Pulmonary artery endothelial cell (primary cell): ENCODE measurements around the gene UBR4. TPM values are rescaled to one million over a fixed set of nuclear protein-coding genes. Genes with fewer than 3 reads are reported as not detected.
A peak's percentile ranks its signal among the peaks of the same experiment; 100 is the strongest.

Experiments
- DNase-seq: peaks from one replicate; pipeline ENCODE4 v3.0.0-alpha.2; 2011; ENCODE audit warnings: low read depth, low spot score
- total RNA-seq: library from RNA; depleted of rRNA; stranded (reverse); fragments of >200 nt; gene quantifications from 2 replicates; pipeline ENCODE4 v1.2.3, GENCODE V29; 2014

The UBR4 gene
- total RNA-seq, 1 donor from 2014 or later: 78.5 TPM

GRCh38 chr1:19096036-19096833 is 113.8 kb downstream of the UBR4 start:
- no peak for DNase-seq

GRCh38 chr1:19091196-19091953 is 118.7 kb downstream of the UBR4 start:
- no peak for DNase-seq

GRCh38 chr1:19089524-19089923 is 120.5 kb downstream of the UBR4 start:
- DNase-seq: no peak

- DNase-seq: no peak
These were observed 121.2 kb downstream of the UBR4 start for GRCh38 chr1:19088717-19089442.

GRCh38 chr1:19087737-19088594 is 122.1 kb downstream of the UBR4 start:
- DNase-seq: no peak

GRCh38 chr1:19087017-19087736 is 122.9 kb downstream of the UBR4 start:
- DNase-seq: no peak

- DNase-seq: no peak
These were observed 123.7 kb downstream of the UBR4 start for GRCh38 chr1:19086176-19086875.

- DNase-seq: no peak
These were observed 125.8 kb downstream of the UBR4 start for GRCh38 chr1:19084206-19084738.

GRCh38 chr1:19083081-19083480 is 127.0 kb downstream of the UBR4 start:
- DNase-seq: peak; percentile 83

- peak; percentile 26 for DNase-seq
These were observed 128.7 kb downstream of the UBR4 start for GRCh38 chr1:19081218-19081893.

GRCh38 chr1:19080721-19081120 is 129.3 kb downstream of the UBR4 start:
- DNase-seq: no peak

GRCh38 chr1:19079541-19080472 is 130.3 kb downstream of the UBR4 start:
- DNase-seq: no peak

- DNase-seq: no peak
These were observed 131.5 kb downstream of the UBR4 start for GRCh38 chr1:19078536-19078935.

GRCh38 chr1:19076841-19077616 is 133.0 kb downstream of the UBR4 start:
- no peak for DNase-seq

GRCh38 chr1:19074902-19075721 is 135.0 kb downstream of the UBR4 start:
- DNase-seq: no peak

GRCh38 chr1:19074361-19074901 is 135.6 kb downstream of the UBR4 start:
- DNase-seq: no peak
